ENCODE data around the gene CXCL16.
"Not testable (repeated sequence)": the region's sequence is repeated elsewhere in the genome, so short reads cannot be mapped to it uniquely, and the experiment has no call there.

The CXCL16 gene

DNA sequence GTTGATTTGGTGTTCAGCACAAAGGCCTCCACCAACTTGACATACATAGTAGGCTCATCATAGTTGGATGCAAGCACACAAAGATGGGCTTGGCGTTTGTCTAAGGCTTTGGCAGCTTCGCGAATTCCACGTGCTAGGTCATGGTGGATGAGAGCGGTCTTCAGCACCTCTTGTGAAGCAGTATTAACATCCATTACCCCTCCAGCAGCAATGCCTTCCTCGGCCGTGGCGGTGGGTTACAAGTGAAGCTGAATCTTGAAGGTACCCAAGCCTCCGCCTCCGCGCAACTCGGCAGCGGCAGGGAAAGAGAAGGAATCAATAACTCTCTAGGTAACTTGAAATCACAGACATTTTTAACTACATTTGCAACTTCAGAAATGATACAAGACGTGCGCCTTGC is 34.7 kb downstream of the CXCL16 start:
- CTCF ChIA-PET = interaction anchor here (1.2 kb wide), 1 partner anchor 138 kb away, joined by 4 read pairs; no protein-coding TSS in a partner anchor
- TF ChIP-seq CTCF (IDR thresholded peaks at IDR 0.05; ENCODE audit: control extremely low read depth, extremely low read depth, low read depth, missing control alignments) = no peak
- DNase-seq (ENCODE audit: extremely low spot score) = no peak
- POLR2A ChIA-PET = no interaction called here

DNA sequence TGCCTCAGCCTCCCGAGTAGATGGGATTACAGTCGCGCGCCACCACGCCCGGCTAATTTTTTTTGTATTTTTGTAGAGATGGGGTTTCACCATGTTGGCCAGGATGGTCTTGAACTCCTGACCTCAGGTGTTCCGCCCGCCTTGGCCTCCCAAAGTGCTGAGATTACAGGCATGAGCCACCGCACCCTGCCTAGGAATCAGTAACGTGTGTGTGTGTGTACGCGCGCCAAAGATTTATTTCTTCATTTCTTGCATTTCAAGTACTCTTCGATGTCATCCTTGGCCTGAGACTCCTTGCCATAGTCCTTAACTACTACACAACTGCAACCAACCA is 35.2 kb downstream of the CXCL16 start:
- POLR2A ChIA-PET; DNase-seq (ENCODE audit: extremely low spot score): not testable (repeated sequence)
- CTCF ChIA-PET = interaction anchor here (1.2 kb wide), 1 partner anchor 138 kb away, joined by 4 read pairs; no protein-coding TSS in a partner anchor

DNA sequence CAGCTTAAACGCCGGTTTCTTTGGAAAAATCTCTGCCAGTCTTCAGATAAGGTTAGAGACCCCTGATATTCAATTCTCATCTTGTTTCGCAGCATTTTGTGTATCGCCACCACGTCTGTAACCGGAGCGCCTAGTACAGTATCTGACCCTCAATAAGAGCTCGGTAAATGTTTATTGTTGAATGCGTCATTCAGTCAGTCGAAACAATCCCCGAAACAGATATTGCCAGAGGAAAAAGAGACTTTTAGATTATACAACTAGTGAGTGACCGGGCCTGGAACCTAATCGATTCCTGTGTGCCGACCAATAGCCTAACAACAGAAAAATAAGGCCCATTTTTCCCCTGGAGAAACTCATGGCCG is 36.4 kb downstream of the CXCL16 start:
- CTCF ChIA-PET = interaction anchor here (0.8 to 1.5 kb wide), 5 partner anchors 22 to 200 kb away, joined by 3 to 5 read pairs (median 3); partner anchors contain the start of gene CHRNE
- no peak for DNase-seq (ENCODE audit: extremely low spot score)
- POLR2A ChIA-PET = no interaction called here

DNA sequence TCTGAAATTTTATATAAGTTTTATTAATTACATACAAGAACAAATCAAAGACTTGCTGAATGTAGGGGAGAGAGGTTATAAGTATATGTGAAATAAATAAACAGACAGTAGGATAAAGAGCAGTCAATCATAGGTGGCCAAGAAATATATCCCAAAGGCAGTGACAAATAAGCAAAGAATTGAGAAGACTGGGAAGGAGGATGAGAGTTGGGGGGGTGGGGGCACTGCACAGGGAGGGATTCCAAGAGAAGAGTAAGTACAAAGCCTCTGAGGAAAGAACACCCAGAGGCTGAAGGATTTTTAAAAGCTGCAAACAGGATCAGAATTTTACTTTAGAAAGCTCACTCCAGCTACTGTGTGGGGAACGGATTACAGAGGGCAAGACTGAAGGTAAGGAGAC is 38.6 kb downstream of the CXCL16 start:
- ChIA-PET CTCF (interaction anchor here (1.1 kb wide), 2 partner anchors 9 to 10 kb away, joined by 4 read pairs; partner anchors contain the start of gene ARRB2), POLR2A (no interaction called here)
- no peak for DNase-seq (ENCODE audit: extremely low spot score)
- TF ChIP-seq CTCF (IDR thresholded peaks at IDR 0.05; ENCODE audit: control extremely low read depth, extremely low read depth, low read depth, missing control alignments) = no peak

More for the DNA sequence above, 36.4 kb downstream of the CXCL16 start:
- TF ChIP-seq CTCF (IDR thresholded peaks at IDR 0.05; ENCODE audit: control extremely low read depth, extremely low read depth, low read depth, missing control alignments) = no peak

DNA sequence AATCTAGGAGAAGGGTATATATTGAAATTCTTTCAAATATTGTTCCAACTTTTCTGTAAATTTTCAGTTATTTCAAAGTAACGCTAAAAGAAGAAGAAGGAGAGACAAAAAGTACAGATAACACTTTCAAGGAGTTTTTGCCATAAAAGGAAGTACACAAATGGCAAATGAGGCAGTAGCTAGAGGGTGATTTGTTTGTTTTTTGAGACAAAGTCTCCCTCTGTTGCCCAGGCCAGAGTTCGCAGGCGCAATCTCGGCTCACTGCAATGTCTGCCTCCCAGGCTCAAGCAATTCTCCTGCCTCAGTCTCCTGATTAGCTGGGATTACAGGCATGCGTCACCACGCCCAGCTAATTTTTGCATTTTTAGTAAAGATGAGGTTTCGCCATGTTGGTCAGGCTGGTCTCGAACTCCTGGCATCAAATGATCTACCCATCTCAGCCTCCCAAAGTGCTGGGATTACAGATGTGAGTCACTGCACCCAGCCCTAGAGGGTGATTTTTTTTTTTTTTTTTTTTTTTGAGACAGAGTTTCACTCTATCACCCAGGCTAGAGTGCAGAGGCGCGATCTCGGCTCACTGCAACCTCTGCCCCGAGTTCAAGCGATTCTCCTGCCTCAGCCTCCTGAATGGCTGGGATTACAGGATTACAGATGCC is 40.2 kb downstream of the CXCL16 start:
- CTCF ChIA-PET = interaction anchor here (1.1 to 1.5 kb wide), 3 partner anchors 9 to 133 kb away, joined by 3 read pairs; no protein-coding TSS in a partner anchor
- TF ChIP-seq CTCF (IDR thresholded peaks at IDR 0.05; ENCODE audit: control extremely low read depth, extremely low read depth, low read depth, missing control alignments) = peak; percentile 2
- POLR2A ChIA-PET = interaction anchor here (0.6 to 0.7 kb wide), 2 partner anchors 201 to 255 kb away, joined by 3 to 4 read pairs; no protein-coding TSS in a partner anchor
- not testable (repeated sequence) for DNase-seq (ENCODE audit: extremely low spot score)

DNA sequence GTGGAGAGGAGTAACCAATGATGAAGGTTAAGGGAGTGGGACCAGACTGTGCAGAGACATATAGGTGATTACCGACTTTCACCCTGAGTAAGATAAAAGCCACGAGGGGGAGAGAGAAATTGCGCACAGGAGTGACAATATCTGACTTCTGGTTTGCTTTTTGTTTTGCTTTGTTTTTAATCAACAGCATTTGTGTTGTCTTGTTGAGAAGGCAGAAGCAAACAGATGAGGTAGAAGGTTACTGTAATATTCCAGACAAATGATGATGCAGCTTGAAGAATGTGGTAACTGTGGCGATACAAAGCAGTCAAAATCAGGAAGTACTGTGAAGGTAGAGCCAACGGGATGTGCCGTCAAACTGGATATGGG is 43.3 kb downstream of the CXCL16 start:
- POLR2A ChIA-PET = no interaction called here
- peak; percentile 66 for DNase-seq (ENCODE audit: extremely low spot score)
- no peak for TF ChIP-seq CTCF (IDR thresholded peaks at IDR 0.05; ENCODE audit: control extremely low read depth, extremely low read depth, low read depth, missing control alignments)
- CTCF ChIA-PET = interaction anchor here (1.1 kb wide), 1 partner anchor 39 kb away, joined by 3 read pairs; no protein-coding TSS in a partner anchor

DNA sequence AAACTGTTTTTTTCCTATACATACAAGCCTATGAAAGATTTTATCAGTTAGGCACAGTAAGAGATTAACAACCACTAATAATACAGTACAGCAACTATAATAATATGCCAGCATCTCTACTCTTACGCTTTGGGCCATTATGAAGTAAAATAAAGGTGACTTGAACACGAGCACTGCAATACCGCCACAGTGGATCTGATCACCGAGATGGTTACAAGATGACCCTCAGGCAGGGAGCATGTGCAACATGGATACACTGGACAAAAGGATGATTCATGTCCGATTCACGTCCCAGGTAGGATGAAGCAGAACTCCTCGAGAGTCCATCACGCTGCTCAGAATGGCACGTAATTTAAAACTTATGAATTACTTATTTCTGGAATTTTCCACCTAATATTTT is 46.3 kb downstream of the CXCL16 start:
- no peak for TF ChIP-seq CTCF (IDR thresholded peaks at IDR 0.05; ENCODE audit: control extremely low read depth, extremely low read depth, low read depth, missing control alignments)
- POLR2A ChIA-PET = no interaction called here
- CTCF ChIA-PET = no interaction called here
- DNase-seq (ENCODE audit: extremely low spot score) = no peak
